ENCODE data around the gene FLII. TPM values are rescaled to one million over a fixed set of nuclear protein-coding genes. Genes with fewer than 3 reads are reported as not detected.

Gene FLII
- total RNA-seq, 2 donors from 2014 or later, result 299 to 335 TPM

GRCh38 chr17:18267366-18267765 is 8.8 kb upstream of the FLII start:
- TF ChIP-seq CTCF (conservative IDR thresholded peaks at IDR 0.05), result no peak
- DNase-seq, result peak; percentile 59
- H3K4me1 Mint-ChIP-seq, result peaks cover 10% of the 10 kb centered on the region

GRCh38 chr17:18263885-18264682 is 5.5 kb upstream of the FLII start:
- 94% methylated on average over 43 to 50 of the region's 50 CpGs for WGBS, 2 experiments (ENCODE audit: insufficient coverage in 1 of 2, insufficient read length in 1 of 2)
- H3K27me3 Mint-ChIP-seq (ENCODE audit: insufficient read depth), result no peaks in the 10 kb centered on the region
- H3K4me3 ChIP-seq (ENCODE audit: low read length), result no peak overlapping the region

More at GRCh38 chr17:18267366-18267765, 8.8 kb upstream of the FLII start:
- H3K4me3 ChIP-seq (ENCODE audit: low read length), result no peak overlapping the region
- peaks cover 31% of the 10 kb centered on the region for H3K36me3 ChIP-seq (ENCODE audit: control insufficient read depth, insufficient read depth, low read length)
- H3K27me3 Mint-ChIP-seq (ENCODE audit: insufficient read depth), result no peaks in the 10 kb centered on the region
- H3K9me3 ChIP-seq (ENCODE audit: control insufficient read depth, low read length), result no peaks in the 10 kb centered on the region
- no peaks in the 10 kb centered on the region for H3K27me3 ChIP-seq (ENCODE audit: control insufficient read depth, insufficient read depth, low read length, poor library complexity, severe bottlenecking)
- no peaks in the 10 kb centered on the region for H3K4me1 ChIP-seq (ENCODE audit: control insufficient read depth, insufficient read depth, low read length)
- H3K27ac ChIP-seq (ENCODE audit: low read depth, low read length), result no peak overlapping the region
- 82 to 83% methylated on average over 9 to 10 of the region's 10 CpGs for WGBS, 2 experiments (ENCODE audit: insufficient coverage in 1 of 2, insufficient read length in 1 of 2)
- H3K27ac Mint-ChIP-seq, result peak overlapping the region; percentile 85
- H3K4me3 Mint-ChIP-seq, result no peak overlapping the region
- no peaks in the 10 kb centered on the region for H3K9me3 Mint-ChIP-seq
- peaks cover 12% of the 10 kb centered on the region for H3K36me3 Mint-ChIP-seq (ENCODE audit: low read depth)
- no peak overlapping the region for H3K9ac ChIP-seq (ENCODE audit: extremely low read depth, low read length, poor library complexity, severe bottlenecking)

GRCh38 chr17:18262641-18263040 is 4.1 kb upstream of the FLII start:
- H3K4me1 ChIP-seq (ENCODE audit: control insufficient read depth, insufficient read depth, low read length), result peaks cover 5% of the 10 kb centered on the region
- 94 to 95% methylated on average over 12 of the region's 12 CpGs for WGBS, 2 experiments (ENCODE audit: insufficient coverage in 1 of 2, insufficient read length in 1 of 2)
- no peak overlapping the region for H3K4me3 Mint-ChIP-seq

More at GRCh38 chr17:18263885-18264682, 5.5 kb upstream of the FLII start:
- Histone ChIP-seq H3K4me1 (ENCODE audit: control insufficient read depth, insufficient read depth, low read length) (peaks cover 5% of the 10 kb centered on the region), H3K9ac (ENCODE audit: extremely low read depth, low read length, poor library complexity, severe bottlenecking) (no peak overlapping the region), H3K27me3 (ENCODE audit: control insufficient read depth, insufficient read depth, low read length, poor library complexity, severe bottlenecking) (no peaks in the 10 kb centered on the region), H3K36me3 (ENCODE audit: control insufficient read depth, insufficient read depth, low read length) (peaks cover 28% of the 10 kb centered on the region), H3K27ac (ENCODE audit: low read depth, low read length) (no peak overlapping the region), H3K9me3 (ENCODE audit: control insufficient read depth, low read length) (no peaks in the 10 kb centered on the region)
- no peak for TF ChIP-seq CTCF (conservative IDR thresholded peaks at IDR 0.05)
- Mint-ChIP-seq H3K27ac (no peak overlapping the region), H3K36me3 (ENCODE audit: low read depth) (peaks cover 12% of the 10 kb centered on the region), H3K9me3 (no peaks in the 10 kb centered on the region), H3K4me3 (no peak overlapping the region), H3K4me1 (peaks cover 20% of the 10 kb centered on the region)
- no peak for DNase-seq

More at GRCh38 chr17:18262641-18263040, 4.1 kb upstream of the FLII start:
- Mint-ChIP-seq H3K27me3 (ENCODE audit: insufficient read depth) (no peaks in the 10 kb centered on the region), H3K4me1 (peaks cover 16% of the 10 kb centered on the region), H3K36me3 (ENCODE audit: low read depth) (peaks cover 12% of the 10 kb centered on the region), H3K9me3 (no peaks in the 10 kb centered on the region), H3K27ac (no peak overlapping the region)
- Histone ChIP-seq H3K27ac (ENCODE audit: low read depth, low read length) (no peak overlapping the region), H3K27me3 (ENCODE audit: control insufficient read depth, insufficient read depth, low read length, poor library complexity, severe bottlenecking) (no peaks in the 10 kb centered on the region), H3K36me3 (ENCODE audit: control insufficient read depth, insufficient read depth, low read length) (peaks cover 28% of the 10 kb centered on the region), H3K9me3 (ENCODE audit: control insufficient read depth, low read length) (no peaks in the 10 kb centered on the region), H3K4me3 (ENCODE audit: low read length) (no peak overlapping the region), H3K9ac (ENCODE audit: extremely low read depth, low read length, poor library complexity, severe bottlenecking) (no peak overlapping the region)
- TF ChIP-seq CTCF (conservative IDR thresholded peaks at IDR 0.05), result no peak
- no peak for DNase-seq

All from endodermal cell (in vitro differentiated cells).